ENCODE measurements around the gene MYBPH.

DNA sequence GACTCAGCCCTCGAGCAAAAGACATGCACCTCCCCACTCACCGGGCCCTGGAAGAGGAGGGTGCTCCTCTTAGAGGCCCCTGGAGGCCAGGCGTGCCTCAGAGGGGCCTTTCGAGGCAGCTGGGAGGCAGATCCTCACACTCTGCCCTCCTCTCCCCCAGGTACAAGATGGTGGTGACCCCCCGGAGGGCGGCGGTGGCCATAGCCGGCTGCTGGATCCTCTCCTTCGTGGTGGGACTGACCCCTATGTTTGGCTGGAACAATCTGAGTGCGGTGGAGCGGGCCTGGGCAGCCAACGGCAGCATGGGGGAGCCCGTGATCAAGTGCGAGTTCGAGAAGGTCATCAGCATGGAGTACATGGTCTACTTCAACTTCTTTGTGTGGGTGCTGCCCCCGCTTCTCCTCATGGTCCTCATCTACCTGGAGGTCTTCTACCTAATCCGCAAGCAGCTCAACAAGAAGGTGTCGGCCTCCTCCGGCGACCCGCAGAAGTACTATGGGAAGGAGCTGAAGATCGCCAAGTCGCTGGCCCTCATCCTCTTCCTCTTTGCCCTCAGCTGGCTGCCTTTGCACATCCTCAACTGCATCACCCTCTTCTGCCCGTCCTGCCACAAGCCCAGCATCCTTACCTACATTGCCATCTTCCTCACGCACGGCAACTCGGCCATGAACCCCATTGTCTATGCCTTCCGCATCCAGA, 10.4 kb downstream of the MYBPH start:
- TF ChIP-seq, protein P1, sequence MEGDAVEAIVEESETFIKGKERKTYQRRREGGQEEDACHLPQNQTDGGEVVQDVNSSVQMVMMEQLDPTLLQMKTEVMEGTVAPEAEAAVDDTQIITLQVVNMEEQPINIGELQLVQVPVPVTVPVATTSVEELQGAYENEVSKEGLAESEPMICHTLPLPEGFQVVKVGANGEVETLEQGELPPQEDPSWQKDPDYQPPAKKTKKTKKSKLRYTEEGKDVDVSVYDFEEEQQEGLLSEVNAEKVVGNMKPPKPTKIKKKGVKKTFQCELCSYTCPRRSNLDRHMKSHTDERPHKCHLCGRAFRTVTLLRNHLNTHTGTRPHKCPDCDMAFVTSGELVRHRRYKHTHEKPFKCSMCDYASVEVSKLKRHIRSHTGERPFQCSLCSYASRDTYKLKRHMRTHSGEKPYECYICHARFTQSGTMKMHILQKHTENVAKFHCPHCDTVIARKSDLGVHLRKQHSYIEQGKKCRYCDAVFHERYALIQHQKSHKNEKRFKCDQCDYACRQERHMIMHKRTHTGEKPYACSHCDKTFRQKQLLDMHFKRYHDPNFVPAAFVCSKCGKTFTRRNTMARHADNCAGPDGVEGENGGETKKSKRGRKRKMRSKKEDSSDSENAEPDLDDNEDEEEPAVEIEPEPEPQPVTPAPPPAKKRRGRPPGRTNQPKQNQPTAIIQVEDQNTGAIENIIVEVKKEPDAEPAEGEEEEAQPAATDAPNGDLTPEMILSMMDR (conservative IDR thresholded peaks at IDR 0.05; ENCODE audit: low read depth in 2 of 2): no peak
- TF ChIP-seq POLR2AphosphoS5 (IDR thresholded peaks at IDR 0.05; ENCODE audit: low read depth) (no peak), EZH2 (IDR thresholded peaks at IDR 0.05; ENCODE audit: low read depth, unreplicated experiment) (no peak), ZNF331 (CRISPR knock-in tag; IDR thresholded peaks at IDR 0.05; ENCODE audit: low read depth) (no peak), STAT1 (IDR thresholded peaks at IDR 0.05; ENCODE audit: unreplicated experiment) (no peak)
- TF ChIP-seq, protein P2, sequence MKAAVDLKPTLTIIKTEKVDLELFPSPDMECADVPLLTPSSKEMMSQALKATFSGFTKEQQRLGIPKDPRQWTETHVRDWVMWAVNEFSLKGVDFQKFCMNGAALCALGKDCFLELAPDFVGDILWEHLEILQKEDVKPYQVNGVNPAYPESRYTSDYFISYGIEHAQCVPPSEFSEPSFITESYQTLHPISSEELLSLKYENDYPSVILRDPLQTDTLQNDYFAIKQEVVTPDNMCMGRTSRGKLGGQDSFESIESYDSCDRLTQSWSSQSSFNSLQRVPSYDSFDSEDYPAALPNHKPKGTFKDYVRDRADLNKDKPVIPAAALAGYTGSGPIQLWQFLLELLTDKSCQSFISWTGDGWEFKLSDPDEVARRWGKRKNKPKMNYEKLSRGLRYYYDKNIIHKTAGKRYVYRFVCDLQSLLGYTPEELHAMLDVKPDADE (IDR thresholded peaks at IDR 0.05): no peak
